Left lung (tissue), 10 donors: ENCODE measurements around the gene TPT1. TPM values are rescaled to one million over a fixed set of nuclear protein-coding genes. Genes with fewer than 3 reads are reported as not detected.

Experiments
- ATAC-seq: fragments of 200-7000 bp; cut with Tn5 transposase; one replicate; pipeline ENCODE4 v1.9.1; 2020; ENCODE audit warnings: moderate library complexity
- DNase-seq, 4 donors: peaks; one replicate each; pipeline ENCODE4 v3.0.0-alpha.2; 2013 to 2020
- H3K27ac ChIP-seq, 2 donors: fragments of 200-600 bp; sonication (generic) in 1 of 2; one replicate each; pipeline versions ENCODE4 v1.5.0 to v1.8.0; 2020 to 2021
- H3K27me3 ChIP-seq, 2 donors: fragments of 200-600 bp; sonication (generic) in 1 of 2; one replicate each; pipeline versions ENCODE4 v1.5.0 to v1.8.0; 2020 to 2021
- H3K36me3 ChIP-seq, 2 donors: fragments of 200-600 bp; sonication (generic) in 1 of 2; one replicate each; pipeline versions ENCODE4 v1.5.0 to v1.8.0; 2020 to 2021
- H3K4me1 ChIP-seq, 2 donors: fragments of 200-600 bp; one replicate each; pipeline ENCODE4 v1.8.0; 2021
- H3K4me3 ChIP-seq, 2 donors: fragments of 200-600 bp; sonication (generic) in 1 of 2; one replicate each; pipeline versions ENCODE4 v1.5.0 to v1.8.0; 2020 to 2021; ENCODE audit warnings: mild to moderate bottlenecking in 1 of 2
- H3K9me3 ChIP-seq, 2 donors: fragments of 200-600 bp; sonication (generic) in 1 of 2; one replicate each; pipeline versions ENCODE4 v1.5.0 to v1.8.0; 2020 to 2021
- intact Hi-C, 2 donors: fragments of 100-400 bp; cut with DNase I; formaldehyde crosslinking; loops; one replicate each; pipeline versions ENCODE4 v1.11.2 to v1.14.2; 2022
- polyA plus RNA-seq, 6 donors: library from polyadenylated mRNA; unstranded; fragments of 120-200 nt; gene quantifications; one replicate each; pipeline ENCODE4 v1.2.1, GENCODE V29; 2013; ENCODE audit not compliant: insufficient read length in 6 of 6
- total RNA-seq, 2 donors: library from RNA; stranded (reverse); fragmentation: NEBNext Ultra II Directional; extraction: Animal tissue kit (Norgen Biotek cat#: 25700); gene quantifications; one replicate each; pipeline ENCODE4 v1.2.1, GENCODE V29; 2021
- TF ChIP-seq, protein P1 (sequence below), 2 donors: fragments of 200-600 bp; sonication (generic) in 1 of 2; IDR thresholded peaks; one replicate each; pipeline versions ENCODE4 v1.5.0 to v1.8.0; 2021; ENCODE audit warnings: antibody characterized with exemption in 2 of 2
- donor health status: DM: no; HTN: yes; CAD: no.
- donor health status: DM: no; HTN: no; CAD: no.

Gene TPT1
- total and polyA plus RNA-seq, 8 donors, result 3,460 to 8,787 (median 8,139) TPM

DNA sequence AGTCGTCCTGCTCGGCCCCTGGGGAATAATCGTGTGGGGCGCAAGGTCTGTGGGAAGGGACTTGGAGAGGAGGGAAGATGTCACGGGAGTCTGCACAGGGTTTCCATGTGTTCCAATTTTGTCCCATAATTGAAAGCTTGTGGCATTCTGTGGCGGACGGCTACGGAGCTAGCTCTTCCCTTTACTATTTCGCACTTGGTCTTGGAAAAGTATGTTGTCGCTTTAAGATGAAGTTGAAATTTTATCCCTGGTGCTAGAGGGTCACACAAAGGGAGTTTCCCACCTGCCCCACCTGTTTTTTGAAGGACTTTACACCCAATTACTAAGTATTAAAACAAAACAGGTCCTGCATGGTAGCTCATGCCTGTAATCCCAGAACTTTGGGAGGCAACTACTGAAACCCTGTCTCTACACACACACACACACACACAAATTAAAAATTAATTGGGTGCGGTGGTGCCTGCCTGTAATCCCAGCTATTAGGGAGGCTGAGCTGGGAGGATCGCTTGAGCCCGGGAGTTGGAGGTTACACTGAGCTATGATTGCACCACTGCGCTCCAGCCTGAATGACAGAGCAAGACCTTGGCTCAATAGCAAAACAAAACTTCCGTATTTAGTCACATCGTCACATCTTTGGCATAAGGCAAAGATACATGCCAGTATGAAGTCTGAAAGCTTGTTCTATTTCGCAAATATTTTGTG lies 967 bp upstream of the TPT1 start:
- no peaks in the 10 kb centered on the region for H3K9me3 ChIP-seq
- TF ChIP-seq, protein P1, sequence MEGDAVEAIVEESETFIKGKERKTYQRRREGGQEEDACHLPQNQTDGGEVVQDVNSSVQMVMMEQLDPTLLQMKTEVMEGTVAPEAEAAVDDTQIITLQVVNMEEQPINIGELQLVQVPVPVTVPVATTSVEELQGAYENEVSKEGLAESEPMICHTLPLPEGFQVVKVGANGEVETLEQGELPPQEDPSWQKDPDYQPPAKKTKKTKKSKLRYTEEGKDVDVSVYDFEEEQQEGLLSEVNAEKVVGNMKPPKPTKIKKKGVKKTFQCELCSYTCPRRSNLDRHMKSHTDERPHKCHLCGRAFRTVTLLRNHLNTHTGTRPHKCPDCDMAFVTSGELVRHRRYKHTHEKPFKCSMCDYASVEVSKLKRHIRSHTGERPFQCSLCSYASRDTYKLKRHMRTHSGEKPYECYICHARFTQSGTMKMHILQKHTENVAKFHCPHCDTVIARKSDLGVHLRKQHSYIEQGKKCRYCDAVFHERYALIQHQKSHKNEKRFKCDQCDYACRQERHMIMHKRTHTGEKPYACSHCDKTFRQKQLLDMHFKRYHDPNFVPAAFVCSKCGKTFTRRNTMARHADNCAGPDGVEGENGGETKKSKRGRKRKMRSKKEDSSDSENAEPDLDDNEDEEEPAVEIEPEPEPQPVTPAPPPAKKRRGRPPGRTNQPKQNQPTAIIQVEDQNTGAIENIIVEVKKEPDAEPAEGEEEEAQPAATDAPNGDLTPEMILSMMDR (IDR thresholded peaks at IDR 0.05), result no peak
- H3K4me1 ChIP-seq, result peaks cover 22 to 45% of the 10 kb centered on the region in 2 donors
- peak overlapping the region; percentile 100 for H3K27ac ChIP-seq
- no peaks in the 10 kb centered on the region for H3K27me3 ChIP-seq
- H3K36me3 ChIP-seq, result peaks cover 0 to 60% of the 10 kb centered on the region in 2 donors
- peak overlapping the region; percentile 85 to 95 for H3K4me3 ChIP-seq
- ATAC-seq, result peak; percentile 7
- peak in 2 of 4 donors; percentile 52 to 58 for DNase-seq
- intact Hi-C loops, result no loop called here

DNA sequence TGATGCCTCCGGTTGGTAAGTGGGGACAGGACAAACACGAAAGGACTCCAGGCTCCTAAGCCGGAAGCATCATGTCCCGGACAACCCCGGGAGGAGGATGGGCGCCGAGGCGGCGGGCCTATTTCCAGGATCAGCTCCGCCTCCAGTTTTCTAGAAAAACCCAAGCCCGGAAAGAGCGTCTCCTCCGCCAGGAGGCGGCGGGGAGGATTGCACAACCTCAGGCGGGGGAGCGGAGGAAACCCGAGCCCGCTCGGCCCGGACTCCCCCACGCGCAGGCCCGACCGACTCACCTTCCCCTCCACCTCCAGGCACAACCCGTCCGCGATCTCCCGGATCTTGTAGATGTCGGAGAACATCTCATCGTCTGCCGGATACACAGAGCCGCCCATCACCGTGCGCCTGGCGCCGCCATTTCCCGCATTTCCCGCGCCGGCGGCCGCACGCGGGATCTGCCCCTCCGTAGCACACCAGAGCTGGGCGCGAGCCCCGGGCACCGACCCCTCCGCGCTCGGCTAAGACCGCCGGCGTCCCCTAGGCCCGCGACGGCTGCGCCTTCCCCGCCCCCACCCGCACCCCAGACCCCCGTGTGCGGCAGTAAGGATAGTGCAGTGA lies 455 bp downstream of the TPT1 start:
- Histone ChIP-seq H3K4me3 (peak overlapping the region; percentile 85 to 95), H3K36me3 (peaks cover 0 to 60% of the 10 kb centered on the region in 2 donors), H3K27ac (peak overlapping the region; percentile 100), H3K9me3 (no peaks in the 10 kb centered on the region), H3K4me1 (peaks cover 34 to 59% of the 10 kb centered on the region in 2 donors), H3K27me3 (no peaks in the 10 kb centered on the region)
- intact Hi-C loops, result no loop called here
- ATAC-seq, result peak; percentile 67
- peak; percentile 88 to 96 (median 94) for DNase-seq
- TF ChIP-seq, protein P1 (IDR thresholded peaks at IDR 0.05), result peak; percentile 37 to 68

- H3K36me3 ChIP-seq, result peaks cover 0 to 61% of the 10 kb centered on the region in 2 donors
- TF ChIP-seq, protein P1 (IDR thresholded peaks at IDR 0.05), result no peak
- intact Hi-C loops, result no loop called here
- H3K27me3 ChIP-seq, result no peaks in the 10 kb centered on the region
- H3K9me3 ChIP-seq, result no peaks in the 10 kb centered on the region
- peaks cover 37 to 66% of the 10 kb centered on the region in 2 donors for H3K4me1 ChIP-seq
- H3K4me3 ChIP-seq, result peak overlapping the region; percentile 85 to 95
- peak overlapping the region; percentile 100 for H3K27ac ChIP-seq
- ATAC-seq (no peak), DNase-seq (no peak)
Measured at GRCh38 chr13:45339867-45340266, 1.1 kb downstream of the TPT1 start.

GRCh38 chr13:45339399-45339798 lies 1.6 kb downstream of the TPT1 start:
- no peak for DNase-seq
- no peaks in the 10 kb centered on the region for H3K27me3 ChIP-seq
- ATAC-seq, result no peak
- intact Hi-C loops, result no loop called here
- H3K27ac ChIP-seq, result peak overlapping the region; percentile 100
- peak overlapping the region; percentile 85 to 95 for H3K4me3 ChIP-seq
- H3K4me1 ChIP-seq, result peaks cover 37 to 70% of the 10 kb centered on the region in 2 donors
- H3K36me3 ChIP-seq, result peaks cover 0 to 61% of the 10 kb centered on the region in 2 donors
- no peaks in the 10 kb centered on the region for H3K9me3 ChIP-seq
- TF ChIP-seq, protein P1 (IDR thresholded peaks at IDR 0.05), result no peak

GRCh38 chr13:45337803-45338202 lies 3.2 kb downstream of the TPT1 start:
- Histone ChIP-seq H3K27ac (peak overlapping the region in 1 of 2 donors; percentile 9), H3K4me1 (peaks cover 38 to 80% of the 10 kb centered on the region in 2 donors), H3K9me3 (no peaks in the 10 kb centered on the region), H3K36me3 (peaks cover 0 to 63% of the 10 kb centered on the region in 2 donors), H3K27me3 (no peaks in the 10 kb centered on the region), H3K4me3 (peak overlapping the region in 1 of 2 donors; percentile 95)
- TF ChIP-seq, protein P1 (IDR thresholded peaks at IDR 0.05), result no peak
- intact Hi-C loops, result no loop called here
- ATAC-seq, result no peak
- no peak for DNase-seq
